Heart right ventricle (tissue), 16 donors: ENCODE results near the gene GPT2. TPM values are rescaled to one million over a fixed set of nuclear protein-coding genes. Genes with fewer than 3 reads are reported as not detected.

ENCODE experiments used
- ATAC-seq, 8 donors: fragments of 200-7000 bp; cut with Tn5 transposase; one replicate each; pipeline ENCODE4 v1.9.1; 2020; ENCODE audit warnings: mild to moderate bottlenecking in 8 of 8, moderate library complexity in 8 of 8, moderate number of reproducible peaks in 1 of 8
- DNase-seq, 2 donors: peaks; one replicate each; pipeline ENCODE4 v3.0.0-alpha.2; 2020
- H3K27ac ChIP-seq, 10 donors: fragments of 200-600 bp; sonication (generic) in 2 of 10; one replicate each; pipeline versions ENCODE4 v1.5.0 to v1.8.0; 2020 to 2022; ENCODE audit warnings: mild to moderate bottlenecking in 3 of 10
- H3K27me3 ChIP-seq, 7 donors: fragments of 200-600 bp; one replicate each; pipeline ENCODE4 v1.8.0; 2021 to 2022; ENCODE audit warnings: mild to moderate bottlenecking in 2 of 7
- H3K36me3 ChIP-seq, 9 donors: fragments of 200-600 bp; sonication (generic) in 1 of 9; one replicate each; pipeline versions ENCODE4 v1.5.0 to v1.8.0; 2020 to 2022; ENCODE audit warnings: mild to moderate bottlenecking in 2 of 9
- H3K4me1 ChIP-seq, 9 donors: fragments of 200-600 bp; sonication (generic) in 1 of 9; one replicate each; pipeline versions ENCODE4 v1.5.0 to v1.8.0; 2020 to 2022; ENCODE audit warnings: mild to moderate bottlenecking in 4 of 9
- H3K4me3 ChIP-seq, 10 donors: fragments of 200-600 bp; sonication (generic) in 2 of 10; one replicate each; pipeline versions ENCODE4 v1.5.0 to v1.8.0; 2020 to 2022; ENCODE audit warnings: mild to moderate bottlenecking in 7 of 10, moderate library complexity in 2 of 10
- H3K9me3 ChIP-seq, 11 donors: fragments of 200-600 bp in 10 of 11; sonication (generic) in 2 of 11; one replicate each; pipeline versions ENCODE4 v1.5.0 to v1.8.0; 2013 to 2022; ENCODE audit warnings: mild to moderate bottlenecking in 2 of 11, control low read depth in 1 of 11, moderate library complexity in 1 of 11
- WGBS, 2 donors: extraction: QIAGEN DNeasy Blood & Tissue Kit; methylation state at CpG; one replicate each; pipeline ENCODE4 v1.1.7; 2013; ENCODE audit warnings: inconsistent platforms in 1 of 2; 5-methylcytosine and 5-hydroxymethylcytosine counted together
- intact Hi-C, 10 donors: fragments of 100-400 bp; cut with DNase I; formaldehyde crosslinking; loops; one replicate each; pipeline versions ENCODE4 v1.11.1 to v1.14.2; 2022
- polyA plus RNA-seq, 2 donors: library from polyadenylated mRNA; stranded (reverse); fragments of 200-250 nt; gene quantifications; one replicate each; pipeline ENCODE4 v1.2.3, GENCODE V29; 2013
- total RNA-seq, 10 donors: library from RNA; stranded (reverse); fragmentation: NEBNext Ultra II Directional in 3 of 10; extraction: Animal tissue kit (Norgen Biotek cat#: 25700) in 3 of 10; gene quantifications; one replicate each; pipeline versions ENCODE4 v1.2.1 to v1.2.4, GENCODE V29; 2021 to 2023
- TF ChIP-seq, protein P1 (sequence below), 9 donors: fragments of 200-600 bp; sonication (generic) in 2 of 9; IDR thresholded peaks; one replicate each; pipeline versions ENCODE4 v1.5.0 to v1.8.0; 2021 to 2022; ENCODE audit warnings: antibody characterized with exemption in 9 of 9, mild to moderate bottlenecking in 5 of 9, moderate library complexity in 1 of 9
- donor health status: Arrhythmogenic right ventricular cardiomyopathy.
- donor health status: ischemic (EF 13 %, LVEDD 7.1; RV severe dilation, severe dysfunction).
- donor health status: healthy with polysubstance abuse.
- donor health status: DM: no; HTN: yes; CAD: no.
- donor health status: DM: no; HTN: no; CAD: no.
- donor health status: ischemic (EF 25% LVEDD 6.9; RV normal size, moderate dysfunction).
- donor health status: ischemic (EF 25% LVEDD 5.7; RV mildly dilated, moderate dysfunction).
- donor health status: healthy.
- donor health status: DM: yes; HTN: yes; CAD: no.
- donor health status: Ischemic cardiomyopathy.
- donor health status: ischemic (EF 35%, LVEDD 5.7; RV mildly dilated, moderate dysfunction).
- donor health status: nonischemic (EF 11% LVEDD 7.7; RV severe dilation, severe dysfunction).
- donor health status: DM: yes; HTN: yes; CAD: no.
- donor health status: PGD.
- donor health status: ischemic (EF 29% LVEDD 5.4; RV normal size, mild dysfunction).
- donor health status: nonischemic (EF 23%, LVEDD 6.1; RV moderate dilation, normal function).

GPT2 gene
- total and polyA plus RNA-seq, 12 donors, result 6.7 to 23.7 (median 17.3) TPM

DNA sequence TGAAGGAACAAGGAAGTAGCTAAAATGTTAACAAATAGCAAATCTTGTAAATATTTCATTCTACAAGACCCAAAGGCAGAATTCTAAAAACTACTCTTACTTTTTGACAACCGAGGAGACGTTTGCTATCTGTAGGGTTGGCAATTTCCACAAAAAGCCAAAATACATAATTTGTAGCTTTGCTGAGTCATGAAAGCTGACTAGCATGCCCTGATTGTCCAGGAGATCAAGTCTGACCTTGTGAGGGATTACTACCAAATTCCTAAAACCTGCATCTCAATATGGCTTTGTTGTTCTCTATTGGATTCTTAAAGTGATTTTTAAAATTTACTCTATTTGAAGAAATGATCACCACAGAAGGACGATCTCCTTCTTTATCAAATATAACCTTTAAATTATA, 78.5 kb downstream of the GPT2 start:
- WGBS, 2 donors, result 79 to 81% methylated on average over 3 of the region's 3 CpGs
- no peak for DNase-seq
- H3K27me3 ChIP-seq, result no peaks in the 10 kb centered on the region
- H3K36me3 ChIP-seq, result peaks cover 0 to 100% (median 87%) of the 10 kb centered on the region in 9 donors
- H3K27ac ChIP-seq, result peak overlapping the region in 1 of 10 donors; percentile 41
- peaks cover 0 to 23% (median 16%) of the 10 kb centered on the region in 9 donors for H3K4me1 ChIP-seq
- TF ChIP-seq, protein P1, sequence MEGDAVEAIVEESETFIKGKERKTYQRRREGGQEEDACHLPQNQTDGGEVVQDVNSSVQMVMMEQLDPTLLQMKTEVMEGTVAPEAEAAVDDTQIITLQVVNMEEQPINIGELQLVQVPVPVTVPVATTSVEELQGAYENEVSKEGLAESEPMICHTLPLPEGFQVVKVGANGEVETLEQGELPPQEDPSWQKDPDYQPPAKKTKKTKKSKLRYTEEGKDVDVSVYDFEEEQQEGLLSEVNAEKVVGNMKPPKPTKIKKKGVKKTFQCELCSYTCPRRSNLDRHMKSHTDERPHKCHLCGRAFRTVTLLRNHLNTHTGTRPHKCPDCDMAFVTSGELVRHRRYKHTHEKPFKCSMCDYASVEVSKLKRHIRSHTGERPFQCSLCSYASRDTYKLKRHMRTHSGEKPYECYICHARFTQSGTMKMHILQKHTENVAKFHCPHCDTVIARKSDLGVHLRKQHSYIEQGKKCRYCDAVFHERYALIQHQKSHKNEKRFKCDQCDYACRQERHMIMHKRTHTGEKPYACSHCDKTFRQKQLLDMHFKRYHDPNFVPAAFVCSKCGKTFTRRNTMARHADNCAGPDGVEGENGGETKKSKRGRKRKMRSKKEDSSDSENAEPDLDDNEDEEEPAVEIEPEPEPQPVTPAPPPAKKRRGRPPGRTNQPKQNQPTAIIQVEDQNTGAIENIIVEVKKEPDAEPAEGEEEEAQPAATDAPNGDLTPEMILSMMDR (IDR thresholded peaks at IDR 0.05), result no peak
- no peaks in the 10 kb centered on the region for H3K9me3 ChIP-seq
- intact Hi-C loops, result loop anchor here in 1 of 10 donors (10.0 kb wide), 1 partner anchor 1202 kb away; no protein-coding TSS in a partner anchor
- no peak for ATAC-seq
- no peak overlapping the region for H3K4me3 ChIP-seq

DNA sequence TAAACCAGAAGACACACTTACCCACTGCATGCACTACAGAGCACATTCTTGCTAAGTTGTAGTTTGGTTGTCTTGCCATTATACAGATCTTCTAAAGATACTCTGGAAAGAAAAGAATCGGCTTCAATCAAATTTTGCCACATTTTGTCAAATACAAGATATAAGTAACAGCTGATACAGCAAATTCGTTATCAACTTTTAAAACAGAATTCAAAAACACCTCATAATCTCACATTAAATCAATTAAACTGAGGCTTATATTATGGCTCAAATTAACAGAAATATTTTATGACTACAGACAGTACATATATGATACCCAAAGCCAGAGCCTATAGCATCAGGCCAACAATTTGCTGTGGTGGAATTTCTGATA, 83.9 kb downstream of the GPT2 start:
- no peaks in the 10 kb centered on the region for H3K9me3 ChIP-seq
- intact Hi-C loops, result loop anchor here in 1 of 10 donors (10.0 kb wide), 1 partner anchor 1197 kb away; no protein-coding TSS in a partner anchor
- DNase-seq (no peak), ATAC-seq (no peak)
- TF ChIP-seq, protein P1 (IDR thresholded peaks at IDR 0.05), result no peak
- no peak overlapping the region for H3K27ac ChIP-seq
- H3K4me1 ChIP-seq, result peaks cover 2 to 43% (median 37%) of the 10 kb centered on the region in 9 donors
- H3K27me3 ChIP-seq, result no peaks in the 10 kb centered on the region
- no peak overlapping the region for H3K4me3 ChIP-seq
- 97% methylated on average over 2 of the region's 2 CpGs for WGBS, 2 donors
- H3K36me3 ChIP-seq, result peaks cover 0 to 90% (median 52%) of the 10 kb centered on the region in 9 donors

DNA sequence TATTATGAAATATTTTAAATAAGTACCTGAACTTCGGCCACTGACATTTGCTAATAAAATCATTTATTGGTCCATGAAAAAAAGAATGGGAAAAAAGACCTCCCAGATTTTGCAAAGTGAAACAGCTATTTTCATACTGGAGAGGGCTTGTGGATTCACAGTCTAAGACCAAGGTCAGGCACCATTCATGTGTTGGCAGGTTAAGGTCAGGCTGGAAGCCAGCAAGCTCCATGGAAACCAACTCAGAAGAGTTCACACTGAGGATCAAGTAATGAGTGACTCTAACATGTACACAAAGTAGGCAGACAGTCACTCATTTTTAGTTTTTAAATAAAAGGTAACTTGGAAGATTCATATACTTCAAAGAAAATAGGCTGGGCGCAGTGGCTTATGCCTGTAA, 85.9 kb downstream of the GPT2 start:
- ATAC-seq (peak in 5 of 8 donors; percentile 39 to 69 (median 61)), DNase-seq (peak; percentile 42 to 51)
- 88 to 93% methylated on average over 2 of the region's 2 CpGs for WGBS, 2 donors
- no peaks in the 10 kb centered on the region for H3K27me3 ChIP-seq
- H3K9me3 ChIP-seq, result no peaks in the 10 kb centered on the region
- H3K4me3 ChIP-seq, result no peak overlapping the region
- TF ChIP-seq, protein P1 (IDR thresholded peaks at IDR 0.05), result no peak
- intact Hi-C loops, result loop anchor here in 1 of 10 donors (10.0 kb wide), 1 partner anchor 65 kb away; no protein-coding TSS in a partner anchor
- H3K36me3 ChIP-seq, result peaks cover 0 to 70% (median 34%) of the 10 kb centered on the region in 9 donors
- peak overlapping the region in 4 of 10 donors; percentile 3 to 51 (median 22) for H3K27ac ChIP-seq
- H3K4me1 ChIP-seq, result peaks cover 2 to 53% (median 45%) of the 10 kb centered on the region in 9 donors

- TF ChIP-seq, protein P1 (IDR thresholded peaks at IDR 0.05), result no peak
- no peaks in the 10 kb centered on the region for H3K27me3 ChIP-seq
- DNase-seq, result no peak
- H3K4me1 ChIP-seq, result peaks cover 2 to 53% (median 49%) of the 10 kb centered on the region in 9 donors
- peak overlapping the region in 1 of 10 donors; percentile 89 for H3K4me3 ChIP-seq
- H3K9me3 ChIP-seq, result no peaks in the 10 kb centered on the region
- peaks cover 0 to 58% (median 29%) of the 10 kb centered on the region in 9 donors for H3K36me3 ChIP-seq
- H3K27ac ChIP-seq, result no peak overlapping the region
- intact Hi-C loops, result loop anchor here in 1 of 10 donors (10.0 kb wide), 1 partner anchor 64 kb away; no protein-coding TSS in a partner anchor
- WGBS, 2 donors, result 89 to 96% methylated on average over 7 of the region's 7 CpGs
- no peak for ATAC-seq
These were observed 87.1 kb downstream of the GPT2 start for GRCh38 chr16:46971271-46971670.
